Smooth muscle cell (in vitro differentiated cells): ENCODE measurements around the gene SIDT2. TPM values are rescaled to one million over a fixed set of nuclear protein-coding genes. Genes with fewer than 3 reads are reported as not detected.

ENCODE experiments used
- DNase-seq: peaks from one replicate; lab custom pipeline; 2025; ENCODE audit not compliant: unreplicated experiment; lab: John Stamatoyannopoulos, UW
- H2AFZ ChIP-seq: fragments of 200-600 bp; sonication (generic); 2 replicates; pipeline ENCODE4 v1.6.0; 2016; ENCODE audit warnings: antibody characterized with exemption, low read depth, mild to moderate bottlenecking
- H3F3A ChIP-seq: fragments of 200-600 bp; sonication (generic); 2 replicates; pipeline ENCODE4 v1.6.0; 2017; ENCODE audit warnings: antibody characterized with exemption, low read depth
- H3K27ac ChIP-seq: fragments of 200-600 bp; sonication (generic); 2 replicates; pipeline ENCODE4 v1.5.1; 2016; ENCODE audit warnings: low read depth, mild to moderate bottlenecking
- H3K27me3 ChIP-seq: fragments of 200-600 bp; sonication (generic); 2 replicates; pipeline ENCODE4 v1.6.1; 2016; ENCODE audit warnings: low read depth, mild to moderate bottlenecking
- H3K36me3 ChIP-seq: fragments of 200-600 bp; sonication (generic); 2 replicates; pipeline ENCODE4 v1.5.1; 2016; ENCODE audit warnings: low read depth
- H3K4me1 ChIP-seq: fragments of 200-600 bp; sonication (generic); 2 replicates; pipeline ENCODE4 v1.5.1; 2016; ENCODE audit warnings: low read depth
- H3K4me2 ChIP-seq: fragments of 200-600 bp; sonication (generic); 2 replicates; pipeline ENCODE4 v1.6.0; 2016; ENCODE audit warnings: mild to moderate bottlenecking
- H3K4me3 ChIP-seq: fragments of 200-600 bp; sonication (generic); 2 replicates; pipeline ENCODE4 v1.5.1; 2016; ENCODE audit warnings: mild to moderate bottlenecking
- H3K79me2 ChIP-seq: fragments of 200-600 bp; sonication (generic); 2 replicates; pipeline ENCODE4 v1.6.0; 2016; ENCODE audit warnings: low read depth, mild to moderate bottlenecking
- H3K9ac ChIP-seq: fragments of 200-600 bp; sonication (generic); 2 replicates; pipeline ENCODE4 v1.6.0; 2016; ENCODE audit warnings: low read depth
- H3K9me3 ChIP-seq: fragments of 200-600 bp; sonication (generic); replicated peaks from 2 replicates; pipeline ENCODE4 v1.5.1; 2016; ENCODE audit warnings: low read depth
- H4K20me1 ChIP-seq: fragments of 200-600 bp; sonication (generic); 2 replicates; pipeline ENCODE4 v1.6.0; 2016; ENCODE audit warnings: low read depth
- CTCF ChIP-seq: fragments of 200-600 bp; sonication (generic); IDR thresholded peaks from 2 replicates; pipeline ENCODE4 v1.5.1; 2017; ENCODE audit warnings: borderline replicate concordance, mild to moderate bottlenecking, antibody characterized with exemption; ENCODE audit not compliant: insufficient read depth, poor library complexity, severe bottlenecking
- WGBS: methylation state at CpG from one replicate; pipeline ENCODE4 v1.1.7; 2016; ENCODE audit warnings: low lambda C conversion rate; 5-methylcytosine and 5-hydroxymethylcytosine counted together
- polyA plus RNA-seq: library from polyadenylated mRNA; unstranded; fragments of >200 nt; fragmentation: Nextera tagmentation; extraction: Ambion mirVana; gene quantifications from 2 replicates; pipeline ENCODE4 v1.2.1, GENCODE V29; 2016
- total RNA-seq: library from RNA; depleted of rRNA; stranded (reverse); fragments of >200 nt; gene quantifications from 2 replicates; pipeline ENCODE4 v1.2.3, GENCODE V29; 2014

The SIDT2 gene
- total and polyA plus RNA-seq, 2 experiments from 2014 or later, result 11.6 to 35.0 TPM

GRCh38 chr11:117157507-117157906 lies 21.0 kb upstream of the SIDT2 start:
- no peak for TF ChIP-seq CTCF
- DNase-seq, result no peak
- Histone ChIP-seq H3K79me2 (peaks cover 100% of the 10 kb centered on the region), H3F3A (peaks cover 3% of the 10 kb centered on the region), H3K36me3 (peaks cover 14% of the 10 kb centered on the region), H3K4me1 (no peaks in the 10 kb centered on the region), H3K4me3 (no peak overlapping the region), H4K20me1 (peaks cover 100% of the 10 kb centered on the region), H3K9ac (no peak overlapping the region), H3K4me2 (no peak overlapping the region), H3K9me3 (no peaks in the 10 kb centered on the region), H3K27ac (no peak overlapping the region), H2AFZ (no peak overlapping the region), H3K27me3 (no peaks in the 10 kb centered on the region)
- 95% methylated on average over 2 of the region's 2 CpGs for WGBS

GRCh38 chr11:117159892-117160291 lies 18.7 kb upstream of the SIDT2 start:
- no peaks in the 10 kb centered on the region for H3K4me1 ChIP-seq
- H3K27ac ChIP-seq, result no peak overlapping the region
- peaks cover 3% of the 10 kb centered on the region for H3F3A ChIP-seq
- no peaks in the 10 kb centered on the region for H3K27me3 ChIP-seq
- no peaks in the 10 kb centered on the region for H3K9me3 ChIP-seq
- no peak overlapping the region for H3K9ac ChIP-seq
- H3K4me2 ChIP-seq, result no peak overlapping the region
- no peak overlapping the region for H2AFZ ChIP-seq
- peaks cover 24% of the 10 kb centered on the region for H3K36me3 ChIP-seq
- H3K79me2 ChIP-seq, result peaks cover 97% of the 10 kb centered on the region
- no peak for DNase-seq
- 95% methylated on average over 2 of the region's 2 CpGs for WGBS
- H4K20me1 ChIP-seq, result peaks cover 100% of the 10 kb centered on the region
- no peak for TF ChIP-seq CTCF
- H3K4me3 ChIP-seq, result no peak overlapping the region

- H3K79me2 ChIP-seq, result peaks cover 93% of the 10 kb centered on the region
- H4K20me1 ChIP-seq, result peaks cover 100% of the 10 kb centered on the region
- H3K27me3 ChIP-seq, result no peaks in the 10 kb centered on the region
- peaks cover 24% of the 10 kb centered on the region for H3K36me3 ChIP-seq
- WGBS, result 89% methylated on average over 2 of the region's 2 CpGs
- no peak overlapping the region for H2AFZ ChIP-seq
- no peak for DNase-seq
- no peak for TF ChIP-seq CTCF
- no peak overlapping the region for H3K9ac ChIP-seq
- H3K4me2 ChIP-seq, result no peak overlapping the region
- peak overlapping the region; percentile 12 for H3K27ac ChIP-seq
- H3K4me3 ChIP-seq, result no peak overlapping the region
- no peaks in the 10 kb centered on the region for H3K4me1 ChIP-seq
- H3K9me3 ChIP-seq, result no peaks in the 10 kb centered on the region
- H3F3A ChIP-seq, result peaks cover 3% of the 10 kb centered on the region
Measured at GRCh38 chr11:117160826-117161225, 17.7 kb upstream of the SIDT2 start.

GRCh38 chr11:117166491-117166890 lies 12.1 kb upstream of the SIDT2 start:
- Histone ChIP-seq H3K36me3 (peaks cover 44% of the 10 kb centered on the region), H4K20me1 (peaks cover 99% of the 10 kb centered on the region), H3F3A (peaks cover 26% of the 10 kb centered on the region), H3K27me3 (no peaks in the 10 kb centered on the region), H3K4me2 (no peak overlapping the region), H3K27ac (no peak overlapping the region), H3K9ac (no peak overlapping the region), H3K4me1 (peaks cover 21% of the 10 kb centered on the region), H3K79me2 (peaks cover 56% of the 10 kb centered on the region), H3K9me3 (no peaks in the 10 kb centered on the region), H3K4me3 (no peak overlapping the region), H2AFZ (no peak overlapping the region)
- no peak for DNase-seq
- TF ChIP-seq CTCF, result no peak
- 97% methylated on average over 1 of the region's 1 CpG for WGBS
